Stimulated activated naive CD4-positive, alpha-beta T cell treated with Interleukin-2 at 50 U/mL for 16 hours (primary cell): ENCODE measurements around the gene CMKLR1.

Experiments
- DNase-seq: peaks from one replicate; lab custom pipeline; 2025; lab: John Stamatoyannopoulos, UW

Gene CMKLR1

GRCh38 chr12:108338915-108339657 is at the start of gene CMKLR1:
Gene CMKLR1, minus strand, starts transcription at chr12:108339311. Its CDS starts 45,720 bp downstream, at chr12:108293591.
- no peak for DNase-seq

DNA sequence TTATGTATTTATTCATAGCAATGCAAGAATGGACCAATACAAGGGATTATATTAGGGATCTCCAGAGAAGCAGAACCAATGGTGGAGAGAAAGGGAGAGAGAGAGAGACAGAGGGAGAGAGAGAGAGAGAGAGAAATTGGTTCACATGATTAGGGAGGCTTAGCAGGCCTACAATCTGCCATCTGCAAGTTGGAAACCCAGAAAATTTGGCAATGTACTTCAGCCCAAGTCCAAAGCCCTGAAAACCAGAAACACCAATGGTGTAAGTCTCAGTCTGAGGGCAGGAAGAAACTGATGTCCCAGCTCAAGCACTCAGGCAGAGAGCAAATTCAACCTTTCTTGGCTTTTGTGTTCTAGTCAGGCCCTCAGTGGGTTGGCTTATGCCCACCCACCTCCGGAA is 48.7 kb upstream of the CMKLR1 start:
- DNase-seq: no peak

GRCh38 chr12:108386709-108387360 is 47.7 kb upstream of the CMKLR1 start:
- DNase-seq: no peak

DNA sequence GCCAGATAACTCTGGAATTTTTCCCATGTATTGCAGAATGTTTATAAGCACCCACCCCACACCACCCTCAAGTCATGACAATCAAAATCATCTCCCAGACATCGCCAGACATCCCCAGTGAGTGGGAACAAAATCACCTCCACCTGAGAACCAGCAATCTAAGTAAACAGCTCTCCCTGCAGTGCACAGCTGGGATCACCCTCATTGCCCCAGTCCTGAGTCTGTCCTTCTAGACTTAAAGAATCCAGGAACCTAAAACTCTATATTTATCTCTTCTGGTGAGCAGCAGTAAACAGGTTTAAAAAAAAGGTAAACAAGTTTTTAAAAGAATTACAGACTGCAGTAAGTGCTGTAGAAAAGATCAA is 43.3 kb upstream of the CMKLR1 start:
- DNase-seq: no peak

DNA sequence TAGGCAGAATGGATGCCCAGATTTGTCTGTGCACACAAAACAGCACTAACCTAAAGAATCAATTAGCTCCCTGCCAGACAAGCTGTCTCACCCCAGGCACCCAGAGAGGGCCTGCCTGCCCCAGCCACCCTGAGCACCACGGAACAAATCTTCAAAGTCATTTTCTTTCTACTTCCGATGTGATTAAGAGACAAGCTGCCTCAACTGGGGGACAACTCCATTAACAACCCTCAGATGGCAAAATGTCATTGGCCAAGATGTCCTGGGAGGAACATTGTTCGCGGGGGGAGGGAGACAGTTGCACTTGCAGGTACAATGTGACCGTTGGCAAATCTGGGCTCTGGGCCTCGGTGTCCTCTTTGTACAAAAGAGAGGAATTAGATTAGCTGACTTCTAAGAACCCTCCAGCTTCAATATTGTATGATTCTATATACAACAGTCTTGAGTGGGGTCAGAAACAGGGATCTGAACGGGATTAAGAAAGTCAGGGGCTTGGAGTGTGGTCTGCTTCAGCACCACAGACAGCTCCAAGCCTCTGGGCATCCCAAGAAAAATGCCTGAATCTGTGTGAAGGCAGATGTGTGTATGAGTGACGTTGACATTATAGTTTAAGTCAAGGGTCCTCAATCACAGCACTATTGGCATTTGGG is 42.8 kb upstream of the CMKLR1 start:
- no peak for DNase-seq

- no peak for DNase-seq
These were observed 41.3 kb upstream of the CMKLR1 start for GRCh38 chr12:108380382-108380781.

GRCh38 chr12:108379823-108380222 is 40.7 kb upstream of the CMKLR1 start:
- no peak for DNase-seq

DNA sequence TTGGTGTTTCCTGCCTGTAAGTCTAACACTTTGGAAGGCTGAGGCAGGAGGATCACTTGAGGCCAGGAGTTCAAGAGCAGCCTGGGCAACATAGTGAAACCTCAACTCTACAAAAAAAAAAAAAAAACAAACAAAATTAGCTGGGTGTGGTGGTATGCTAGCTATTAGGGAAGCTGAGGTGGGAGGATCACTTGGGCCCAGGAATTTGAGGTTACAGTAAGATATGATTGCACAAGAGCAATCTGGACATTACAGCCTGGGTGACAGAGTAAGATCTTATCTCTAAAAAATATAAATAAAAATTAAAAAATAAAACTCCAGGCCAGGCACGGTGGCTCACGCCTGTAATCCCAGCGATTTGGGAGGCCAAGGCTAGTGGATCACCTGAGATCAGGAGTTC is 39.8 kb upstream of the CMKLR1 start:
- no peak for DNase-seq

GRCh38 chr12:108377260-108377659 is 38.1 kb upstream of the CMKLR1 start:
- DNase-seq: no peak

- no peak for DNase-seq
These were observed 37.0 kb upstream of the CMKLR1 start for GRCh38 chr12:108375986-108376663.

DNA sequence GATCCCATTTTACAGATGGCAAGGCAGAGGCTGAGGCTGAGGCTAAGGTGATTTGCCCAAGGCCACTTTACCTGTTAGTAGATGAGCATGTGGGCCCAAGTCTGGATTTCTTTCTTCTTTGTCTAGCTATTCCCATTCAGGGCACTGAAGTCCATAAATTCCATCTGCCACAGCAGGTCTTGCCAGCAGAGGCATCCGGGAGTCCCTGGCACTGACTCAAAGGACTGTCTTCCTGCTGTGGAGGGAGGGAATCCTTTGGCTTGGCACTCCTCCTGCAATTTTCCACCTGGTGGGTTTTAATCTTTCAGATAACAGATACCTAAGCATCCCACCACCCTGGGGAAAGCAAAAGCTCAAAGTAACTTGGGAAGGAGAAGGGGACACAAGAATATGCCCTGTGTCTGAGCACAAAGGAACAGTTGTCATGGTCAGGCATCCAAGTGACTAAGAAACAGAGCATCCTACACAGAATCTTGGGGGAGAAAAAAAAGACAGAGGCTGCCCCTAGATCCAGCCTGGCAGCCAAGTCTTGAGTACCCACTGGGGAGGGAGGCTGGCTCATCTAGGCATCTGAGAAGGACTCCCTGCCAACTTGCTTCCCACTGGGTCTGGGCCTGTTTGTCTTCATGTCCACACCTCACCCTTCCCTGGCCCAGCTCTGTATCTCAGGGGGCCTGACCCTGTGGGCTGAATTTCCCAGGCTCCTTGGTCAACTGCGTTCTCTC is 35.6 kb upstream of the CMKLR1 start:
- no peak for DNase-seq

DNA sequence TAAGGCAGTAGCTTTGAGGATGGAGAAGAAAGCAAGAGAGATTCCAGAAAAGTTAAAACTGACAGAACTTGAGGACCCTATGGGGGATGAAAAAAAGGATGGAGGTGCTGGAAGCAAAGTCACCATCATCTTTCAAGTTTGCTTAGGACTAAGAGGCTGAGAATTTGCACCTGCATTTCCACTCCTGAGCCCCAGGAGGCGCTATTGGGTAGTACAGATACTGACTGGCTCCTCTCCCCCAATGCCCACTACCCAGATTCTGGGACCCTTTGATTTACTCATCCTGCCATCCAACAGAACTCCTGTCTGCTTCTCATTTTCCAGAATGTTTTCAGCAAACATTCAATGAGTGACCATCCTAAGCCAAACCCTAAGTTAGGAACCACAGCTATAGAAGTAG is 34.0 kb upstream of the CMKLR1 start:
- no peak for DNase-seq

- no peak for DNase-seq
These were observed 32.8 kb upstream of the CMKLR1 start for GRCh38 chr12:108371801-108372344.

GRCh38 chr12:108370415-108370814 is 31.3 kb upstream of the CMKLR1 start:
- DNase-seq: no peak

GRCh38 chr12:108369736-108370396 is 30.8 kb upstream of the CMKLR1 start:
- DNase-seq: no peak

GRCh38 chr12:108368089-108368488 is 29.0 kb upstream of the CMKLR1 start:
- DNase-seq: no peak

DNA sequence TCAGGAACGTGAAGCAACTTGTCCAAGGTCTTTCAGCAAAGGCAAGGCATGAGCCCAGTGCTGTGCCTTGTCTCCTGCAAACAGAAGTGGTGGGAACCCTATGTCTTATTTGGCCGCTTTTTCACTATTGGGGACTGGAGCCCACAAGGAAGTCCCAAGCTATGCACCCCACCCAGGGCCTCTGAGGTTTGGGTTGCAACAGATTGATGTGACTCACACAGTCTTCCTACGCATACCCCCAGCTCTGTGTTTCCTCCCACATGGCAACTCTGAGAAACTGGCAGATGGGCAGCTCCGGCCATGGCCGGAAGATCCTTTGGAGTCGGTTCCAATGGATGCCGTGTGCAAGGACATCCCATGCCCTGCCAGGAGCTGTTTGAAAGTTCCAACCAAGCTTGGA is 28.3 kb upstream of the CMKLR1 start:
- no peak for DNase-seq

- no peak for DNase-seq
These were observed 26.2 kb upstream of the CMKLR1 start for GRCh38 chr12:108365324-108365723.

DNA sequence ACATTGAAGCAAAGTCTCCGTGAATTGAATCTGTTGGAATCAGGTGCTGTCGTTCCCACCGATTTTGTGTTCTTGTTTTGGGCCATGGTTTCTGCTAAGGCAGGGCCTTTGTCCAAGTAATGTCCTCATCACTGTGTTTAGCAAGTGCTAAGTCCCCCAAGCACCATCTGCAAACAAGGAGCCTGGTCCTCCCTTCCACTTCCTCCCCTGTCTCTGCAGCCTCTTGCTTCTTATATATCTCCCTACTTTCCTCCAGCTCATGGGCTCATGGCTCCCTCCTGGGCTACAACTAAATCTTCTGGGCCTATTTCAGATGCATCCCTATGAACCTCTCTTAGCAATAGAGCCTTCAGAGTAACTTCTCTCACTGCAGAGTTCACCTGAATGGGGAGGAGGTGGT is 25.8 kb upstream of the CMKLR1 start:
- DNase-seq: no peak

- no peak for DNase-seq
These were observed 24.5 kb upstream of the CMKLR1 start for GRCh38 chr12:108363565-108363964.

DNA sequence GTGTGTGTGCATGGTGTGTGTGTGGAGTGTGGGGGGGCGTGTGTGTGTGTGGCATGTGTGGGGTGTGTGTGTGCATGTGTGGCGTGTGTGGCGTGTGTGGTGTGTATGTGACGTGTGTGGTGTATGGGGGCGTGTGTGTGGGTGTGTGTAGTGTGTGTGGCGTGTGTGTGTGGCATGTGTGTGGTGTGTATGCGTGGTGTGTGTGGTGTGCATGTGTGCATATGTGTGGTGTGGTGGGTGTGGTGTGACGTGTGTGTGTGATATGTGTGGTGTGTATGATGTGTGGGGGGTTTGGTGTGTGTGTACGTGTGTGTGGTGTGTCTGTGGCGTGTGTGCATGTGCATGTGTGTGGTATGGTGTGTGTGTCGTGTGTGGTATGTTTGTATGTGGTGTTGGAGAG is 24.1 kb upstream of the CMKLR1 start:
- no peak for DNase-seq
